IMR-90 (cell line): ENCODE measurements around the gene PRRX1. TPM values are rescaled to one million over a fixed set of nuclear protein-coding genes. Genes with fewer than 3 reads are reported as not detected.

Source experiments
- ATAC-seq: fragments of 200-7000 bp; cut with Tn5 transposase; 2 replicates; pipeline ENCODE4 v1.9.1; 2020; ENCODE audit warnings: low read depth, mild to moderate bottlenecking, moderate library complexity
- BruUV-seq: library from RNA; stranded (reverse); fragments of 400-500 nt; replicated peaks from 2 replicates; lab custom pipeline; 2021; lab: Mats Ljungman, UMichigan
- CTCF ChIA-PET: fragments of 300-600 bp; formaldehyde crosslinking; extraction: SDS; loops from one replicate; lab custom pipeline; 2021; ENCODE audit warnings: antibody characterized with exemption; lab: Yijun Ruan, JAX
- POLR2A ChIA-PET: fragments of 300-600 bp; sonication (Branson Sonifier 250); formaldehyde crosslinking; loops from one replicate; lab custom pipeline; 2022; ENCODE audit warnings: antibody characterized with exemption; ENCODE audit not compliant: unreplicated experiment; lab: Charles Lee
- DNase-seq: peaks from one replicate; pipeline ENCODE4 v3.0.0; 2013
- H2AFZ ChIP-seq: replicated peaks from 2 replicates; pipeline ENCODE3; 2013; ENCODE audit warnings: low read length, mild to moderate bottlenecking; ENCODE audit not compliant: poor library complexity
- H2AK5ac ChIP-seq: 2 replicates; pipeline ENCODE4 v1.6.1; 2013; ENCODE audit warnings: low read depth, low read length, inconsistent platforms
- H2AK9ac ChIP-seq: replicated peaks from 2 replicates; pipeline ENCODE3; 2013; ENCODE audit warnings: mild to moderate bottlenecking, low read depth, low read length, moderate library complexity; ENCODE audit not compliant: poor library complexity
- H2BK120ac ChIP-seq: 2 replicates; pipeline ENCODE4 v1.6.1; 2013; ENCODE audit warnings: low read depth, low read length, inconsistent platforms
- H2BK15ac ChIP-seq: 3 replicates; pipeline ENCODE4 v1.6.1; 2013; ENCODE audit warnings: low read depth, low read length, inconsistent platforms
- H2BK20ac ChIP-seq: 2 replicates; pipeline ENCODE4 v1.6.1; 2013; ENCODE audit warnings: low read depth, mild to moderate bottlenecking, inconsistent platforms, low read length, moderate library complexity
- H2BK5ac ChIP-seq: 2 replicates; pipeline ENCODE4 v1.6.1; 2013; ENCODE audit warnings: mild to moderate bottlenecking, low read depth, low read length, inconsistent platforms; ENCODE audit not compliant: poor library complexity, severe bottlenecking
- H3K14ac ChIP-seq: replicated peaks from 2 replicates; pipeline ENCODE4 v1.6.1; 2013; ENCODE audit warnings: low read depth, low read length, inconsistent platforms
- H3K18ac ChIP-seq: 2 replicates; pipeline ENCODE4 v1.6.1; 2013; ENCODE audit warnings: low read depth, low read length, control low read depth
- H3K23ac ChIP-seq: 2 replicates; pipeline ENCODE4 v1.6.1; 2013; ENCODE audit warnings: low read depth, low read length, inconsistent platforms
- H3K27ac ChIP-seq: 2 replicates; pipeline ENCODE4 v1.5.1; 2013; ENCODE audit warnings: mild to moderate bottlenecking, control low read depth, low read length; ENCODE audit not compliant: insufficient read depth
- H3K27me3 ChIP-seq: 2 replicates; pipeline ENCODE4 v1.6.1; 2013; ENCODE audit warnings: low read length; ENCODE audit not compliant: control insufficient read depth, insufficient read depth
- H3K36me3 ChIP-seq: 2 replicates; pipeline ENCODE4 v1.6.1; 2013; ENCODE audit warnings: low read length, mixed read lengths; ENCODE audit not compliant: control insufficient read depth, insufficient read depth
- H3K4ac ChIP-seq: 2 replicates; pipeline ENCODE4 v1.6.1; 2013; ENCODE audit warnings: low read depth, low read length, inconsistent platforms
- H3K4me1 ChIP-seq: 2 replicates; pipeline ENCODE4 v1.6.1; 2013; ENCODE audit warnings: low read length, mixed read lengths; ENCODE audit not compliant: control insufficient read depth, insufficient read depth
- H3K4me2 ChIP-seq: 2 replicates; pipeline ENCODE4 v1.6.1; 2013; ENCODE audit warnings: low read depth, mild to moderate bottlenecking, control low read depth, low read length, moderate library complexity
- H3K4me3 ChIP-seq: 2 replicates; pipeline ENCODE4 v1.5.1; 2013; ENCODE audit warnings: low read depth, mild to moderate bottlenecking, control low read depth, low read length, moderate library complexity; ENCODE audit not compliant: insufficient read depth
- H3K56ac ChIP-seq: 2 replicates; pipeline ENCODE4 v1.6.1; 2013; ENCODE audit warnings: low read length, inconsistent platforms; ENCODE audit not compliant: insufficient read depth; ENCODE audit errors: extremely low read depth
- H3K79me1 ChIP-seq, 2 experiments: 2 replicates each; pipeline ENCODE4 v1.6.1; 2013; ENCODE audit warnings: low read length in 2 of 2, inconsistent platforms in 1 of 2, low read depth in 1 of 2
- H3K9ac ChIP-seq: 2 replicates; pipeline ENCODE4 v1.6.1; 2013; ENCODE audit warnings: low read depth, low read length, control low read depth
- H3K9me1 ChIP-seq: 2 replicates; pipeline ENCODE4 v1.6.1; 2013; ENCODE audit warnings: low read length, inconsistent platforms; ENCODE audit not compliant: insufficient read depth
- H3K9me3 ChIP-seq: 2 replicates; pipeline ENCODE4 v1.6.1; 2013; ENCODE audit warnings: low read length; ENCODE audit not compliant: control insufficient read depth, insufficient read depth
- H4K20me1 ChIP-seq: 2 replicates; pipeline ENCODE4 v1.6.1; 2013; ENCODE audit warnings: low read length, inconsistent platforms; ENCODE audit not compliant: insufficient read depth
- H4K5ac ChIP-seq: 2 replicates; pipeline ENCODE4 v1.6.1; 2013; ENCODE audit warnings: mild to moderate bottlenecking, low read depth, low read length, control low read depth
- H4K8ac ChIP-seq, 2 experiments: 2 replicates each; pipeline ENCODE4 v1.6.1; 2013; ENCODE audit warnings: low read depth in 2 of 2, low read length in 2 of 2, control low read depth in 1 of 2, inconsistent platforms in 1 of 2
- H4K91ac ChIP-seq: 2 replicates; pipeline ENCODE4 v1.6.1; 2013; ENCODE audit warnings: low read depth, low read length, inconsistent platforms; ENCODE audit not compliant: insufficient read depth
- RCOR1 ChIP-seq: IDR thresholded peaks from 2 replicates; pipeline ENCODE4 v1.6.1; 2012; ENCODE audit warnings: mild to moderate bottlenecking, low read length, improper control_type of control experiment; ENCODE audit not compliant: insufficient replicate concordance
- dilution Hi-C: fragments of 300-500 bp; cut with HindIII; formaldehyde crosslinking; loops from one replicate; pipeline ENCODE4 v1.14.3; 2018; ENCODE audit warnings: low sequenced_read_pairs; ENCODE audit not compliant: unreplicated experiment
- in situ Hi-C: fragments of 300-500 bp; cut with MboI; formaldehyde crosslinking; loops from 3 replicates; pipeline ENCODE4 v1.14.3; 2019; ENCODE audit warnings: low sequenced_read_pairs, inconsistent platforms, mixed read lengths
- intact Hi-C: fragments of 100-400 bp; cut with micrococcal nuclease; formaldehyde crosslinking; loops from 2 replicates; pipeline ENCODE4 v1.10.0; 2022
- polyA plus RNA-seq, 3 experiments: library from polyadenylated mRNA; depleted of rRNA; stranded (reverse); fragments of >200 nt; gene quantifications; 2 replicates each; pipeline ENCODE4 v1.2.3, GENCODE V29; 2012; ENCODE audit warnings: low replicate concordance in 1 of 3
- total RNA-seq: library from RNA; depleted of rRNA; stranded (reverse); fragments of >200 nt; gene quantifications from 2 replicates; pipeline ENCODE4 v1.2.3, GENCODE V29; 2012
- TF ChIP-seq, protein P1 (sequence below): fragments of 150-350 bp; IDR thresholded peaks from 2 replicates; pipeline ENCODE4 v1.6.1; 2017; ENCODE audit warnings: mild to moderate bottlenecking, antibody characterized with exemption, low read length, low read depth

Gene PRRX1
- total and polyA plus RNA-seq, 2 of the 4 experiments (the other 2 are of a cell fraction): 50.0 to 65.4 TPM

DNA sequence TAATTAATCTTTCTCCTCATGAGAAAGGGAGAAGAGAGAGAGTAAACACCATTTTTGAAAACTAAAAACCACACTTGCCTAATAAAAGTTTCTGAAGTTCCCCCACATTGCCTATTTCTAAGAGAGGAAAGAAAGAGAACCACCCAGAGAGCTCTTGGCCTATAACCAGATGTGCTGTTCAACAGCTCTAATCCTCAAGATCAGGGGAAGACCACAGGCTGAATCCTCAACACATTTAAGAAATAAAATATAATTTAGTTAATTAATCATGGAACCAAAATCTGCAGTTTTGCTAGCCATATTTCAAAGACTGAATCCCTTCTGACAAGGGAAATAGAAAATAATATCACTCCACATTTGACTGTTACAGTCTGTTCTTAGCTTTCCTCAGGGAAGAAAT, 11.9 kb downstream of the PRRX1 start:
- in situ Hi-C loops: no loop called here
- DNase-seq: no peak

More for the DNA sequence above, 11.9 kb downstream of the PRRX1 start:
- Histone ChIP-seq H4K20me1 (no peaks in the 10 kb centered on the region), H2AK5ac (no peak overlapping the region), H3K79me1 (peaks cover 25 to 64% of the 10 kb centered on the region in 2 experiments), H2AK9ac (no peak overlapping the region), H3K4ac (no peak overlapping the region), H4K5ac (no peak overlapping the region), H4K8ac (peak overlapping the region in 1 of 2 experiments; percentile 44; a peak in 1 of 4 replicates), H3K4me3 (no peak overlapping the region), H2BK5ac (peak overlapping the region; percentile 37), H3K27ac (no peak overlapping the region), H2BK120ac (no peak overlapping the region), H3K36me3 (peaks cover 1% of the 10 kb centered on the region; the same call in 1 of the 2 replicates), H3K14ac (no peak overlapping the region), H3K27me3 (no peaks in the 10 kb centered on the region), H2BK15ac (no peak overlapping the region), H3K56ac (no peak overlapping the region), H3K9me1 (0 out of 2 replicates have a peak, but pooled peaks cover 6% of the 10 kb centered on the region), H3K23ac (no peak overlapping the region), H3K4me1 (peaks cover 10% of the 10 kb centered on the region), H3K9ac (no peak overlapping the region), H2BK20ac (no peak overlapping the region), H3K4me2 (no peak overlapping the region), H3K18ac (peak overlapping the region; percentile 2; the same call in 1 of the 2 replicates), H4K91ac (no peak overlapping the region), H2AFZ (no peak overlapping the region), H3K9me3 (no peaks in the 10 kb centered on the region)
- POLR2A ChIA-PET: no interaction called here
- dilution Hi-C loops: no loop called here
- ATAC-seq: no peak
- TF ChIP-seq RCOR1: no peak
- TF ChIP-seq, protein P1, sequence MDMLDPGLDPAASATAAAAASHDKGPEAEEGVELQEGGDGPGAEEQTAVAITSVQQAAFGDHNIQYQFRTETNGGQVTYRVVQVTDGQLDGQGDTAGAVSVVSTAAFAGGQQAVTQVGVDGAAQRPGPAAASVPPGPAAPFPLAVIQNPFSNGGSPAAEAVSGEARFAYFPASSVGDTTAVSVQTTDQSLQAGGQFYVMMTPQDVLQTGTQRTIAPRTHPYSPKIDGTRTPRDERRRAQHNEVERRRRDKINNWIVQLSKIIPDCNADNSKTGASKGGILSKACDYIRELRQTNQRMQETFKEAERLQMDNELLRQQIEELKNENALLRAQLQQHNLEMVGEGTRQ: no peak
- intact Hi-C loops: no loop called here
- CTCF ChIA-PET: interaction anchor here (0.6 to 0.9 kb wide), 3 partner anchors 13 to 72 kb away, joined by 3 to 6 read pairs (median 4); no protein-coding TSS in a partner anchor
- BruUV-seq: no TSS peak
